ENCODE data around the gene DBI. TPM values are rescaled to one million over a fixed set of nuclear protein-coding genes. Genes with fewer than 3 reads are reported as not detected.

Gene DBI
- total and polyA plus RNA-seq, 2 experiments from 2014 or later = 171 to 873 TPM

GRCh38 chr2:119405151-119405550, 38.4 kb downstream of the DBI start (continued):
- TF ChIP-seq ZNF462 (CRISPR knock-in tag; IDR thresholded peaks at IDR 0.05) = no peak

- Mint-ChIP-seq H3K36me3 (ENCODE audit: low read depth) (no peaks in the 10 kb centered on the region), H3K27ac (no peak overlapping the region), H3K9me3 (no peaks in the 10 kb centered on the region), H3K4me3 (no peak overlapping the region), H3K4me1 (peaks cover 7% of the 10 kb centered on the region; the same call in 1 of the 3 replicates), H3K27me3 (ENCODE audit: insufficient read depth, low read depth, poor library complexity) (peaks cover 3% of the 10 kb centered on the region)
- no peaks in the 10 kb centered on the region for H3K27me3 ChIP-seq (ENCODE audit: insufficient read depth)
- H3F3A ChIP-seq (replicated peaks; ENCODE audit: low read depth) = no peaks in the 10 kb centered on the region
- no peaks in the 10 kb centered on the region for H4K20me1 ChIP-seq (replicated peaks; ENCODE audit: insufficient read depth)
- H3K36me3 ChIP-seq (ENCODE audit: insufficient read depth) = no peaks in the 10 kb centered on the region
- no peak for TF ChIP-seq ZNF114 (CRISPR knock-in tag; IDR thresholded peaks at IDR 0.05)
- no peak for TF ChIP-seq STAT1 (IDR thresholded peaks at IDR 0.05; ENCODE audit: unreplicated experiment)
- no peak for TF ChIP-seq REST (IDR thresholded peaks at IDR 0.05; ENCODE audit: unreplicated experiment)
- TF ChIP-seq NANOG (IDR thresholded peaks at IDR 0.05; ENCODE audit: borderline replicate concordance) = no peak
- no peak for TF ChIP-seq POLR2AphosphoS5 (IDR thresholded peaks at IDR 0.05; ENCODE audit: low read depth)
- no peak for TF ChIP-seq ZNF331 (CRISPR knock-in tag; IDR thresholded peaks at IDR 0.05; ENCODE audit: low read depth)
- TF ChIP-seq CTCF (conservative IDR thresholded peaks at IDR 0.05; ENCODE audit: low read depth in 2 of 2) = peak; percentile 80 to 92
- no peak overlapping the region for H3K4me3 ChIP-seq
- H3K27ac ChIP-seq (ENCODE audit: low read depth) = no peak overlapping the region
- H3K4me1 ChIP-seq (ENCODE audit: insufficient read depth) = no peaks in the 10 kb centered on the region
- H3K79me2 ChIP-seq (replicated peaks; ENCODE audit: insufficient read depth) = no peaks in the 10 kb centered on the region
- ATAC-seq (peak; percentile 89), DNase-seq (ENCODE audit: low spot score) (peak; percentile 75)
- no peaks in the 10 kb centered on the region for H3K9me2 ChIP-seq (ENCODE audit: insufficient read depth)
- H2AFZ ChIP-seq = no peak overlapping the region
- no peak overlapping the region for H3K4me2 ChIP-seq
Measured at GRCh38 chr2:119407430-119408220, 40.8 kb downstream of the DBI start.

Measured in GM23338 (cell line).